ENCODE data around the gene ITGA11.

ITGA11 gene

GRCh38 chr15:68321229-68321628, 110.7 kb downstream of the ITGA11 start:
- no peaks in the 10 kb centered on the region for H3K27me3 ChIP-seq (ENCODE audit: control insufficient read depth, insufficient read depth, low read length)
- no peaks in the 10 kb centered on the region for H3K36me3 ChIP-seq (ENCODE audit: control insufficient read depth, insufficient read depth, low read length)
- no peaks in the 10 kb centered on the region for H3K9me3 ChIP-seq (ENCODE audit: control insufficient read depth, insufficient read depth, low read length)
- no peaks in the 10 kb centered on the region for H3K4me1 ChIP-seq (ENCODE audit: control insufficient read depth, insufficient read depth, low read length)
- H3K9ac ChIP-seq (ENCODE audit: low read depth, low read length): no peak overlapping the region
- H3K4me3 ChIP-seq (ENCODE audit: low read depth, low read length): no peak overlapping the region

DNA sequence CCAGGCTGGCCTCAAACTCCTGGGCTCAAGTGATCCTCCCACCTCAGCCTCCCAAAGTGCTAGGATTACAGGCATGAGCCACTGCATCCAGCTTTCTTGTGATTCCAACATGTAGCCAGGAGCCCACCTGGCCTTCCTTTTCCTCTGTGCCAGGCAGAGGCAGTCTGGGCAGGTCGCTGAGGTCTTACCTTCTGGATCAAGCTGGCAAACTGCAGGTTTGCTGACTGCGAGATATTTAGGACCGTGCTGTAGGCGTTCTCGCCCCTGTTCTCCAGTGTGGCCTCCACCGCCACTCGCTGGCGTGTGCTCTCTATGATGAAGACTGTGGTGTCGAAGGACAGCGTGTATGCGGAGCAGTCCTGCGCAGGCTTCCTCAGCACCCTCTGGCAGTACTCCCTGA, 112.0 kb downstream of the ITGA11 start:
- Histone ChIP-seq H3K9ac (ENCODE audit: low read depth, low read length) (no peak overlapping the region), H3K9me3 (ENCODE audit: control insufficient read depth, insufficient read depth, low read length) (no peaks in the 10 kb centered on the region), H3K4me3 (ENCODE audit: low read depth, low read length) (no peak overlapping the region), H3K36me3 (ENCODE audit: control insufficient read depth, insufficient read depth, low read length) (no peaks in the 10 kb centered on the region), H3K4me1 (ENCODE audit: control insufficient read depth, insufficient read depth, low read length) (peaks cover 4% of the 10 kb centered on the region), H3K27me3 (ENCODE audit: control insufficient read depth, insufficient read depth, low read length) (no peaks in the 10 kb centered on the region)

DNA sequence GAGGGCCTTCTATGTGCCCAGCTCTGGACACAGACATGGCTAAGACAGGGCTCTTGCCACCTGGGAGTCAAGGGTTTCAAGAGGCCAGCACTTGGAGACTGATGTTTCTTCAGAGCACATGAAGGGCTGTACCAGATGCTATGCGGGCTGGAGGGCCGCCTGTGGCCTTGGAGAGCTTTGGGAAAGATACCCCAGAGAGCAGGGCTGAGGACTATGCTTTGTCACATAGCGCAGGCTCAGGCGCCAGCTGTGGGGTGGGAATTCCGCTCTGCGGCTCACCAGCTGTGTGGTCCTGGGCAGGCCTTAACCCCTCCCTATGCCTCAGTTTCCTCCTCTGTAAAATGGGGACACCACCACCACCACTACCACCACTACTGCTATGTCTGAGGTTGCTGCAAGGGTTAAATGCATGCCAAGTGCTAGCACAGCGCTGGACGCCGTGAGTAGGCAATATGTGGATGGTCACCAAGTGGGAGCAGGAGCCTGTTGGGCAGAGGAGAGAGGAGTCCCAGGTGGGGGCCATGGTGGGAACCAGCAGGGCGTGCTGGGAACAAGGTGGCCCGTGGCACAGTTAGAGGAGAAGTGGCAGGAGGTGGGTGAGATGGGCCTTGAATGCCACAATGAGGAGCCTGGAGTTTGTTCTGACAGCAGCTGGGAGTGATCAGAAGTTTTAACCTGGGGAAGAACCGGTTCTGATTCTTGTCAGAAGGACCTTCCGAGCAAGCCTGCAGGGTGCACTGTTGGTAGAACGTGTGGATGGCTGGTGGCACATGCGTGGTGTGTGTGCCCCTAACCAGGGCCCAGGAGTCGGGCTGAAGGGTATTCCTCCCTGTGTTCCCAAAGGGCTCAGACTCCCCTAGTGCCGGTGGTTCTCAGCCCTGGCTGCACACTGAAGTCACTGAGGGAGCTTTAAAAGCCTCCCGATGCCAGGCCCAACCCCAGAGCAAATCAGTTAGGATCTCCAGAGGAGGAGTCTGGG, 112.7 kb downstream of the ITGA11 start:
- H3K36me3 ChIP-seq (ENCODE audit: control insufficient read depth, insufficient read depth, low read length): no peaks in the 10 kb centered on the region

GRCh38 chr15:68318008-68318835, 113.7 kb downstream of the ITGA11 start:
- Histone ChIP-seq H3K4me1 (ENCODE audit: control insufficient read depth, insufficient read depth, low read length) (peaks cover 4% of the 10 kb centered on the region), H3K36me3 (ENCODE audit: control insufficient read depth, insufficient read depth, low read length) (no peaks in the 10 kb centered on the region), H3K9ac (ENCODE audit: low read depth, low read length) (no peak overlapping the region), H3K9me3 (ENCODE audit: control insufficient read depth, insufficient read depth, low read length) (no peaks in the 10 kb centered on the region), H3K27me3 (ENCODE audit: control insufficient read depth, insufficient read depth, low read length) (no peaks in the 10 kb centered on the region), H3K4me3 (ENCODE audit: low read depth, low read length) (no peak overlapping the region)

More for the DNA sequence above, 112.7 kb downstream of the ITGA11 start:
- Histone ChIP-seq H3K9me3 (ENCODE audit: control insufficient read depth, insufficient read depth, low read length) (no peaks in the 10 kb centered on the region), H3K4me1 (ENCODE audit: control insufficient read depth, insufficient read depth, low read length) (peaks cover 4% of the 10 kb centered on the region), H3K4me3 (ENCODE audit: low read depth, low read length) (no peak overlapping the region), H3K27me3 (ENCODE audit: control insufficient read depth, insufficient read depth, low read length) (no peaks in the 10 kb centered on the region), H3K9ac (ENCODE audit: low read depth, low read length) (no peak overlapping the region)

DNA sequence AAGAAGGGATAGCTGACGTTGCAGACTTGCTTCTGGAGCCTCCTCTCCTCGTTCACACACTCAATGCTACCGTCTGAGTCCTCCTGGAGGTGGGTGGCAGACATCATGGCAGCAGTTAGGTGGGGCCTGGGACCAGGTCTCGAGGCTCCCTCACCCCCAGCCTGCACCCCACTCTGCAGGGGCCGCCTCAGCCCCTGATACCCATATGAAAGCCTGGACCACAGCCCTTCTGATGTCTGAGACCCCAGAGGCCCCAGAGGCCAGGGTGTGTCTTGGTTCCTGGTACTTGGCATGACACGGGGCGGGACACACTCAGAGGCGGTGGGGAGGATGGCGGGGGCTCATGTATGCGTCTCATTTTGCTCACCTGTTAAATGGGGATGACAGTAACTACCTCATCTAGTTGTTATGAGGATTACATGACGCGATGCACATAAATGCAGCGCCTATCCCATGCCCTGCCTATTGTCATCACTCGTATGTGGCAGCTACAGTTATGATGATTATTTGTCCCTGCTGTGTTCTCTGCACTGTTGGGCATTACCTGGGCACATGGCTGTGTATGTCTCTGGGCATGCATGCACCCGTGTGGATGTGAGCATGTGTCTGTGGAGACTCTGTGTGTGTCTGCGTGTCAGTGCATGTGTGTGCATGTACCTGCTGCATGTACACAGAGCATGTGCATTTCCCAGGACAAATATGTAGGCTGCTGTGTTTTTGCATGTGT, 114.5 kb downstream of the ITGA11 start:
- Histone ChIP-seq H3K9ac (ENCODE audit: low read depth, low read length) (no peak overlapping the region), H3K4me1 (ENCODE audit: control insufficient read depth, insufficient read depth, low read length) (peaks cover 4% of the 10 kb centered on the region), H3K9me3 (ENCODE audit: control insufficient read depth, insufficient read depth, low read length) (no peaks in the 10 kb centered on the region), H3K27me3 (ENCODE audit: control insufficient read depth, insufficient read depth, low read length) (no peaks in the 10 kb centered on the region), H3K36me3 (ENCODE audit: control insufficient read depth, insufficient read depth, low read length) (no peaks in the 10 kb centered on the region), H3K4me3 (ENCODE audit: low read depth, low read length) (no peak overlapping the region)

- Histone ChIP-seq H3K4me3 (ENCODE audit: low read depth, low read length) (peak overlapping the region; percentile 13), H3K4me1 (ENCODE audit: control insufficient read depth, insufficient read depth, low read length) (peaks cover 4% of the 10 kb centered on the region), H3K27me3 (ENCODE audit: control insufficient read depth, insufficient read depth, low read length) (no peaks in the 10 kb centered on the region), H3K36me3 (ENCODE audit: control insufficient read depth, insufficient read depth, low read length) (no peaks in the 10 kb centered on the region), H3K9ac (ENCODE audit: low read depth, low read length) (no peak overlapping the region), H3K9me3 (ENCODE audit: control insufficient read depth, insufficient read depth, low read length) (no peaks in the 10 kb centered on the region)
These were observed 115.7 kb downstream of the ITGA11 start for GRCh38 chr15:68316061-68316804.

DNA sequence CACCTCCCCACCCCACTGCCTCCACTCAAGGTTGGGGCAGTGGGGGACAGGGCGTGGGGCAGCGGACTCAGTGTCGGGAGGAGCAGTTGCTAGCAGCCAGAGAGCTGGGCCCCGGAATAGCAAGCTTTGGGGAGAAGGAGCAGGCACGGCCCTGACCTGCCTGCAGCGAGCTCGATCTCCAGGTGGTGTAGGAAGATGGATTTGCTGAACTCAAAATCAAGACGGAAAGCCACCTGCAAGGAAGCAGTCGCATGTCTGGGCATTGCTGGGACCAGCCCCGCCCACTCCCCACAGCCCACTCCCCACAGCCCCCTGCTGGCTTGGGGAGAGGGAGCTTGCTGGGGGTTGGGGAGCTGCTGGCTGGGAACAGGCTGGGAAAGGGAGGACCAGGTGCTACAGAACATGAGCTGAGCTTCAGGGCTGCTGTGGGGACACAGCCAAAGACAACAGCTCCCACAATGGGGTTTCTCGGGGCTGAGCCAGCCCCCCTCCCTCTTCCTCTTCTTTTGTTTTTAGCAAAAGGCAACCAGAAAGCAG, 116.4 kb downstream of the ITGA11 start:
- Histone ChIP-seq H3K9me3 (ENCODE audit: control insufficient read depth, insufficient read depth, low read length) (no peaks in the 10 kb centered on the region), H3K4me3 (ENCODE audit: low read depth, low read length) (peak overlapping the region; percentile 13), H3K4me1 (ENCODE audit: control insufficient read depth, insufficient read depth, low read length) (peaks cover 5% of the 10 kb centered on the region), H3K36me3 (ENCODE audit: control insufficient read depth, insufficient read depth, low read length) (no peaks in the 10 kb centered on the region), H3K9ac (ENCODE audit: low read depth, low read length) (no peak overlapping the region), H3K27me3 (ENCODE audit: control insufficient read depth, insufficient read depth, low read length) (no peaks in the 10 kb centered on the region)

GRCh38 chr15:68315035-68315434, 116.9 kb downstream of the ITGA11 start:
- Histone ChIP-seq H3K36me3 (ENCODE audit: control insufficient read depth, insufficient read depth, low read length) (no peaks in the 10 kb centered on the region), H3K4me3 (ENCODE audit: low read depth, low read length) (no peak overlapping the region), H3K27me3 (ENCODE audit: control insufficient read depth, insufficient read depth, low read length) (no peaks in the 10 kb centered on the region), H3K9ac (ENCODE audit: low read depth, low read length) (no peak overlapping the region), H3K4me1 (ENCODE audit: control insufficient read depth, insufficient read depth, low read length) (peaks cover 9% of the 10 kb centered on the region), H3K9me3 (ENCODE audit: control insufficient read depth, insufficient read depth, low read length) (no peaks in the 10 kb centered on the region)

DNA sequence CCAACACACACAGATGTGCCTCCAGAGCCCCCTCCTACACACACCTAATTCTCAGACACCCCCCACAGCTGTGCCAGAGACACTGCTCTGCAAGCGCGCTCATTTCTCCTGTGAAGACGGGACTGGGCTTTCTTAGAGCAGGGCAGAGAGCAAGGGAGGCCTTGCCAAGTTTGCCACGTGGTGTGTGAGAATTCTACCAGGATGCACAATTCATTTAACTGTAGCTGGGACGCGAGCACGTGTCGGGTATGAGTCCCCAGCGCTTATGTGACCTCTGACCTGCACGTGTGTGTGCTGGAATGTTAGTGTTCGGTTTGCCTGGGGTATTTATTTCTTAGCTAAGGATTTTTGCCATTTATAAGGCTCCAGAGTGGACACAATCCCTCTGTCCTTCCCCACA, 117.4 kb downstream of the ITGA11 start:
- no peaks in the 10 kb centered on the region for H3K36me3 ChIP-seq (ENCODE audit: control insufficient read depth, insufficient read depth, low read length)
- peaks cover 9% of the 10 kb centered on the region for H3K4me1 ChIP-seq (ENCODE audit: control insufficient read depth, insufficient read depth, low read length)
- H3K4me3 ChIP-seq (ENCODE audit: low read depth, low read length): no peak overlapping the region
- H3K9me3 ChIP-seq (ENCODE audit: control insufficient read depth, insufficient read depth, low read length): no peaks in the 10 kb centered on the region
- no peaks in the 10 kb centered on the region for H3K27me3 ChIP-seq (ENCODE audit: control insufficient read depth, insufficient read depth, low read length)
- H3K9ac ChIP-seq (ENCODE audit: low read depth, low read length): no peak overlapping the region

GRCh38 chr15:68313501-68314410, 118.2 kb downstream of the ITGA11 start:
- no peak overlapping the region for H3K4me3 ChIP-seq (ENCODE audit: low read depth, low read length)
- no peaks in the 10 kb centered on the region for H3K27me3 ChIP-seq (ENCODE audit: control insufficient read depth, insufficient read depth, low read length)
- H3K9me3 ChIP-seq (ENCODE audit: control insufficient read depth, insufficient read depth, low read length): no peaks in the 10 kb centered on the region
- peaks cover 9% of the 10 kb centered on the region for H3K4me1 ChIP-seq (ENCODE audit: control insufficient read depth, insufficient read depth, low read length)
- no peaks in the 10 kb centered on the region for H3K36me3 ChIP-seq (ENCODE audit: control insufficient read depth, insufficient read depth, low read length)
- no peak overlapping the region for H3K9ac ChIP-seq (ENCODE audit: low read depth, low read length)

Measured in iPS-15b (cell line).